ENCODE results near the gene ALKBH8.

GRCh38 chr11:107562647-107563208 lies 2.8 kb downstream of the ALKBH8 start:
- no peak for TF ChIP-seq POLR2A (IDR thresholded peaks at IDR 0.05; ENCODE audit: control extremely low read depth in 1 of 2, low read depth in 2 of 2, low read length in 2 of 2)
- no peak for TF ChIP-seq EP300 (IDR thresholded peaks at IDR 0.05; ENCODE audit: borderline replicate concordance in 1 of 2, low read depth in 2 of 2, low read length in 2 of 2)
